PC-3 (cell line): Measurements from ENCODE around the gene SELENOP.

ENCODE experiments used
- CTCF ChIP-seq: fragments of 300-600 bp; sonication (generic); conservative IDR thresholded peaks from 2 replicates; pipeline ENCODE4 v1.5.1; 2017; ENCODE audit warnings: antibody characterized with exemption, low read depth, mild to moderate bottlenecking, low read length
- EZH2 ChIP-seq: fragments of 300-600 bp; sonication (generic); IDR thresholded peaks from one replicate; pipeline ENCODE4 v1.6.1; 2017; ENCODE audit warnings: antibody characterized with exemption, mild to moderate bottlenecking, low read length; ENCODE audit not compliant: unreplicated experiment
- EZH2phosphoT487 ChIP-seq: fragments of 300-600 bp; sonication (generic); IDR thresholded peaks from 2 replicates; pipeline ENCODE4 v1.6.1; 2018; ENCODE audit warnings: mild to moderate bottlenecking, antibody characterized with exemption, low read length, borderline replicate concordance

- TF ChIP-seq CTCF (no peak), EZH2 (no peak), EZH2phosphoT487 (no peak)
Measured at GRCh38 chr5:42799668-42800114, 12.0 kb downstream of the SELENOP start.
